Liver (tissue), 9 donors: ENCODE results near the gene MYO18A. TPM values are rescaled to one million over a fixed set of nuclear protein-coding genes. Genes with fewer than 3 reads are reported as not detected.

Experiments
- DNase-seq: peaks from one replicate; pipeline ENCODE4 v3.0.0-alpha.2; 2017; ENCODE audit warnings: low spot score
- H3K27ac ChIP-seq, 2 donors: one replicate each; pipeline ENCODE4 v1.7.0; 2013; ENCODE audit warnings: inconsistent platforms in 2 of 2, low read length in 2 of 2, control low read depth in 1 of 2, low read depth in 1 of 2, mild to moderate bottlenecking in 1 of 2
- H3K27me3 ChIP-seq, 4 donors: one replicate each; pipeline versions ENCODE4 v1.6.1 to v1.7.0; 2013; ENCODE audit warnings: low read length in 3 of 4, inconsistent platforms in 1 of 4, mild to moderate bottlenecking in 1 of 4, moderate library complexity in 1 of 4; ENCODE audit not compliant: control insufficient read depth in 4 of 4, insufficient read depth in 4 of 4
- H3K36me3 ChIP-seq, 4 donors: one replicate each; pipeline versions ENCODE4 v1.6.1 to v1.7.0; 2013; ENCODE audit warnings: low read length in 3 of 4, mild to moderate bottlenecking in 3 of 4, low read depth in 1 of 4, moderate library complexity in 1 of 4; ENCODE audit not compliant: control insufficient read depth in 4 of 4, insufficient read depth in 3 of 4
- H3K4me1 ChIP-seq, 4 donors: one replicate each; pipeline versions ENCODE4 v1.6.1 to v1.7.0; 2013; ENCODE audit warnings: low read length in 3 of 4, mild to moderate bottlenecking in 3 of 4, moderate library complexity in 1 of 4; ENCODE audit not compliant: control insufficient read depth in 4 of 4, insufficient read depth in 4 of 4
- H3K4me3 ChIP-seq, 3 donors: one replicate each; pipeline versions ENCODE4 v1.6.1 to v1.7.0; 2013; ENCODE audit warnings: low read length in 3 of 3, control low read depth in 1 of 3, low read depth in 1 of 3, mild to moderate bottlenecking in 1 of 3
- H3K9ac ChIP-seq, 2 donors: one replicate each; pipeline ENCODE4 v1.7.0; 2013; ENCODE audit warnings: low read length in 2 of 2, mild to moderate bottlenecking in 2 of 2, moderate library complexity in 2 of 2, control low read depth in 1 of 2, low read depth in 1 of 2
- H3K9me3 ChIP-seq, 4 donors: one replicate each; pipeline versions ENCODE4 v1.6.1 to v1.7.0; 2013; ENCODE audit warnings: low read length in 3 of 4; ENCODE audit not compliant: control insufficient read depth in 4 of 4
- EGR1 ChIP-seq, 2 donors: IDR thresholded peaks; 2 replicates each; pipeline ENCODE4 v1.6.1; 2016 to 2018; ENCODE audit warnings: antibody characterized with exemption in 2 of 2, low read depth in 2 of 2
- FOXA1 ChIP-seq: IDR thresholded peaks from 2 replicates; pipeline ENCODE4 v1.6.1; 2016; ENCODE audit warnings: antibody characterized with exemption
- FOXA2 ChIP-seq: IDR thresholded peaks from 2 replicates; pipeline ENCODE4 v1.6.1; 2016; ENCODE audit warnings: antibody characterized with exemption
- GABPA ChIP-seq, 2 donors: IDR thresholded peaks in 1 of 2; conservative IDR thresholded peaks in 1 of 2; 2 replicates each; pipeline ENCODE4 v1.6.1; 2016; ENCODE audit warnings: antibody characterized with exemption in 2 of 2, mild to moderate bottlenecking in 1 of 2, moderate library complexity in 1 of 2
- HNF4A ChIP-seq, 2 donors: conservative IDR thresholded peaks; 2 replicates each; pipeline ENCODE4 v1.6.1; 2016; ENCODE audit warnings: antibody characterized with exemption in 2 of 2, mild to moderate bottlenecking in 2 of 2
- HNF4G ChIP-seq: IDR thresholded peaks from 2 replicates; pipeline ENCODE4 v1.6.1; 2016; ENCODE audit warnings: antibody characterized with exemption
- NR2F2 ChIP-seq: IDR thresholded peaks from 2 replicates; pipeline ENCODE4 v1.6.1; 2016; ENCODE audit warnings: antibody characterized with exemption
- RAD21 ChIP-seq, 2 donors: IDR thresholded peaks; 2 replicates each; pipeline ENCODE4 v1.6.1; 2016; ENCODE audit warnings: antibody characterized with exemption in 2 of 2, mild to moderate bottlenecking in 2 of 2
- SP1 ChIP-seq: IDR thresholded peaks from 2 replicates; pipeline ENCODE4 v1.6.1; 2018; ENCODE audit warnings: antibody characterized with exemption, mild to moderate bottlenecking
- YY1 ChIP-seq: IDR thresholded peaks from 2 replicates; pipeline ENCODE4 v1.6.1; 2016; ENCODE audit warnings: antibody characterized with exemption, mild to moderate bottlenecking
- WGBS: extraction: QIAGEN DNeasy Blood & Tissue Kit; methylation state at CpG from one replicate; pipeline ENCODE4 v1.1.7; 2013; 5-methylcytosine and 5-hydroxymethylcytosine counted together
- polyA plus RNA-seq, 2 donors: library from polyadenylated mRNA; stranded (reverse) in 1 of 2; unstranded in 1 of 2; fragments of 200-250 nt in 1 of 2; fragments of >200 nt in 1 of 2; fragmentation: Nextera tagmentation in 1 of 2; extraction: Ambion mirVana in 1 of 2; gene quantifications; one replicate each; pipeline versions ENCODE4 v1.2.1 to v1.2.3, GENCODE V29; 2013 to 2015
- total RNA-seq, 2 donors: library from RNA; depleted of rRNA; stranded (reverse); fragments of >200 nt; gene quantifications; one replicate each; pipeline ENCODE4 v1.2.3, GENCODE V29; 2014
- TF ChIP-seq, protein P1 (sequence below): IDR thresholded peaks from 2 replicates; pipeline ENCODE4 v1.6.1; 2016; ENCODE audit warnings: antibody characterized with exemption
- TF ChIP-seq, protein P2 (sequence below): fragments of 150-350 bp; IDR thresholded peaks from 2 replicates; pipeline ENCODE4 v1.5.1; 2017; ENCODE audit warnings: improper control_type of control experiment, low read depth, low read length; ENCODE audit not compliant: missing input control
- TF ChIP-seq, protein P3 (sequence below): IDR thresholded peaks from 2 replicates; pipeline ENCODE4 v1.6.1; 2016; ENCODE audit warnings: antibody characterized with exemption, mild to moderate bottlenecking
- TF ChIP-seq, protein P4 (sequence below): IDR thresholded peaks from 2 replicates; pipeline ENCODE4 v1.6.1; 2016; ENCODE audit warnings: antibody characterized with exemption
- donor health status: healthy.
- donor health status: healthy.
- donor health status: healthy.
- donor health status: healthy.
- donor health status: healthy.

Gene MYO18A
- total and polyA plus RNA-seq, 4 donors, result 26.3 to 81.6 (median 37.3) TPM

DNA sequence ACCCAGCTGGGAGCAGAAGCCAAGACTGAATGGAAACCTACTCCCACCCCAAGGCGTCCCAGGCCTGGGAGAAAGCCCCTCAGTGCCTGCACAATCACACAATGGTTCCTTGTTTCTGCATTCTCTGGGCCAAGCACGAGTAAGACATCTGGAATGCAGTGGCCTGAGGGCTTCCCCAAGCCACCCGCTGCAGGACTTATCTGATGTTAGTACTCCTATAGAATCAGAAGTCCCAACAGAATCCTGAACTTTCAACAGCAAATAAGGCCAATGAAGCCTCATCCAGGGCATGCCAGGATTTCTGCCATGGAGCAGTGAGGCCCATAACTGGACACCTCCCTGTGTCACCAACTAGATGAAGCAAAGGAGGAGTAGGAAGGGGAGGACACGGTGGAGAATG, 28.6 kb downstream of the MYO18A start:
- no peaks in the 10 kb centered on the region for H3K27me3 ChIP-seq
- H3K27ac ChIP-seq, result peak overlapping the region in 1 of 2 donors; percentile 4
- no peak overlapping the region for H3K9ac ChIP-seq
- H3K4me1 ChIP-seq, result peaks cover 21 to 68% (median 57%) of the 10 kb centered on the region in 4 donors
- TF ChIP-seq NR2F2 (no peak), HNF4G (no peak), EGR1 (IDR thresholded peaks at IDR 0.05; ENCODE audit: low read depth in 2 of 2) (no peak), FOXA1 (no peak), SP1 (no peak), FOXA2 (no peak), YY1 (no peak), GABPA (IDR thresholded peaks at IDR 0.05 in 1 of 2, conservative IDR thresholded peaks at IDR 0.05 in 1 of 2) (no peak), HNF4A (conservative IDR thresholded peaks at IDR 0.05) (no peak)
- TF ChIP-seq, protein P1, sequence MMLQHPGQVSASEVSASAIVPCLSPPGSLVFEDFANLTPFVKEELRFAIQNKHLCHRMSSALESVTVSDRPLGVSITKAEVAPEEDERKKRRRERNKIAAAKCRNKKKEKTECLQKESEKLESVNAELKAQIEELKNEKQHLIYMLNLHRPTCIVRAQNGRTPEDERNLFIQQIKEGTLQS, result no peak
- TF ChIP-seq, protein P2, sequence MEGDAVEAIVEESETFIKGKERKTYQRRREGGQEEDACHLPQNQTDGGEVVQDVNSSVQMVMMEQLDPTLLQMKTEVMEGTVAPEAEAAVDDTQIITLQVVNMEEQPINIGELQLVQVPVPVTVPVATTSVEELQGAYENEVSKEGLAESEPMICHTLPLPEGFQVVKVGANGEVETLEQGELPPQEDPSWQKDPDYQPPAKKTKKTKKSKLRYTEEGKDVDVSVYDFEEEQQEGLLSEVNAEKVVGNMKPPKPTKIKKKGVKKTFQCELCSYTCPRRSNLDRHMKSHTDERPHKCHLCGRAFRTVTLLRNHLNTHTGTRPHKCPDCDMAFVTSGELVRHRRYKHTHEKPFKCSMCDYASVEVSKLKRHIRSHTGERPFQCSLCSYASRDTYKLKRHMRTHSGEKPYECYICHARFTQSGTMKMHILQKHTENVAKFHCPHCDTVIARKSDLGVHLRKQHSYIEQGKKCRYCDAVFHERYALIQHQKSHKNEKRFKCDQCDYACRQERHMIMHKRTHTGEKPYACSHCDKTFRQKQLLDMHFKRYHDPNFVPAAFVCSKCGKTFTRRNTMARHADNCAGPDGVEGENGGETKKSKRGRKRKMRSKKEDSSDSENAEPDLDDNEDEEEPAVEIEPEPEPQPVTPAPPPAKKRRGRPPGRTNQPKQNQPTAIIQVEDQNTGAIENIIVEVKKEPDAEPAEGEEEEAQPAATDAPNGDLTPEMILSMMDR, result no peak
- TF ChIP-seq, protein P3, sequence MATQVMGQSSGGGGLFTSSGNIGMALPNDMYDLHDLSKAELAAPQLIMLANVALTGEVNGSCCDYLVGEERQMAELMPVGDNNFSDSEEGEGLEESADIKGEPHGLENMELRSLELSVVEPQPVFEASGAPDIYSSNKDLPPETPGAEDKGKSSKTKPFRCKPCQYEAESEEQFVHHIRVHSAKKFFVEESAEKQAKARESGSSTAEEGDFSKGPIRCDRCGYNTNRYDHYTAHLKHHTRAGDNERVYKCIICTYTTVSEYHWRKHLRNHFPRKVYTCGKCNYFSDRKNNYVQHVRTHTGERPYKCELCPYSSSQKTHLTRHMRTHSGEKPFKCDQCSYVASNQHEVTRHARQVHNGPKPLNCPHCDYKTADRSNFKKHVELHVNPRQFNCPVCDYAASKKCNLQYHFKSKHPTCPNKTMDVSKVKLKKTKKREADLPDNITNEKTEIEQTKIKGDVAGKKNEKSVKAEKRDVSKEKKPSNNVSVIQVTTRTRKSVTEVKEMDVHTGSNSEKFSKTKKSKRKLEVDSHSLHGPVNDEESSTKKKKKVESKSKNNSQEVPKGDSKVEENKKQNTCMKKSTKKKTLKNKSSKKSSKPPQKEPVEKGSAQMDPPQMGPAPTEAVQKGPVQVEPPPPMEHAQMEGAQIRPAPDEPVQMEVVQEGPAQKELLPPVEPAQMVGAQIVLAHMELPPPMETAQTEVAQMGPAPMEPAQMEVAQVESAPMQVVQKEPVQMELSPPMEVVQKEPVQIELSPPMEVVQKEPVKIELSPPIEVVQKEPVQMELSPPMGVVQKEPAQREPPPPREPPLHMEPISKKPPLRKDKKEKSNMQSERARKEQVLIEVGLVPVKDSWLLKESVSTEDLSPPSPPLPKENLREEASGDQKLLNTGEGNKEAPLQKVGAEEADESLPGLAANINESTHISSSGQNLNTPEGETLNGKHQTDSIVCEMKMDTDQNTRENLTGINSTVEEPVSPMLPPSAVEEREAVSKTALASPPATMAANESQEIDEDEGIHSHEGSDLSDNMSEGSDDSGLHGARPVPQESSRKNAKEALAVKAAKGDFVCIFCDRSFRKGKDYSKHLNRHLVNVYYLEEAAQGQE, result no peak
- no peak for DNase-seq
- 76% methylated on average over 4 of the region's 4 CpGs for WGBS
- no peaks in the 10 kb centered on the region for H3K36me3 ChIP-seq
- no peaks in the 10 kb centered on the region for H3K9me3 ChIP-seq
- no peak overlapping the region for H3K4me3 ChIP-seq

DNA sequence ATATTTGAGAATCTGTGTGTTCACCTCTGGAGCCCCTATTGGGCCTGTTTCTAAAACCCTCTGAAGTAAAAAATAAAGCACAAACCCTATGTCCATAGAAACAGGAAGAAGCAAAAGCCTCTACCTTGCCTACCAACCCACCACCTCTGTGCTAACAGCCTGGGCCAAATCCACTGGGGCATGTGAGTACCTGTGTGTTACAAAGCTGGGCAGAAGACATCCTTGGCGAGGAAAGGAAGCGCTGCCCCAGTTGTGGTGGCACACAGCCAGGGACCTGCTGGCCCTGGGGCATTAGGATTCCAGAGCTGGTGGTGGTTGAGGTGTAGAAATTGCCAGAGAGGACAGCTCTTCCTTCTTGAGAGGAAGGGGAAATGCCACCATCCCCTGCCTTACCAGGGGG, 30.0 kb downstream of the MYO18A start:
- DNase-seq, result no peak
- Histone ChIP-seq H3K27ac (peak overlapping the region; percentile 60 to 81), H3K27me3 (no peaks in the 10 kb centered on the region), H3K4me1 (peaks cover 14 to 60% (median 49%) of the 10 kb centered on the region in 4 donors), H3K36me3 (no peaks in the 10 kb centered on the region), H3K9me3 (no peaks in the 10 kb centered on the region), H3K4me3 (no peak overlapping the region), H3K9ac (no peak overlapping the region)
- TF ChIP-seq, protein P4, sequence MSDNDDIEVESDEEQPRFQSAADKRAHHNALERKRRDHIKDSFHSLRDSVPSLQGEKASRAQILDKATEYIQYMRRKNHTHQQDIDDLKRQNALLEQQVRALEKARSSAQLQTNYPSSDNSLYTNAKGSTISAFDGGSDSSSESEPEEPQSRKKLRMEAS, result peak; percentile 17
- TF ChIP-seq RAD21 (IDR thresholded peaks at IDR 0.05) (peak in 1 of 2 donors; percentile 34), NR2F2 (no peak)
- 38% methylated on average over 2 of the region's 2 CpGs for WGBS
